Adrenal gland (tissue), 5 donors: Measurements from ENCODE around the gene SMG9.

ENCODE experiments used
- CTCF ChIP-seq, 6 experiments: fragments of 450-650 bp in 4 of 6; fragments of 200-600 bp in 2 of 6; sonication (generic) in 1 of 6; IDR thresholded peaks; 1 replicate in 5 of 6; 2 replicates in 1 of 6; pipeline versions ENCODE4 v1.5.1 to v1.8.0; 2016 to 2021; ENCODE audit warnings: antibody characterized with exemption in 6 of 6, mild to moderate bottlenecking in 2 of 6, moderate library complexity in 1 of 6
- POLR2A ChIP-seq, 2 donors: fragments of 450-650 bp; IDR thresholded peaks; one replicate each; pipeline ENCODE4 v1.6.1; 2017; ENCODE audit warnings: antibody characterized with exemption in 2 of 2, mild to moderate bottlenecking in 2 of 2, moderate library complexity in 1 of 2
- donor health status: DM: no; HTN: no; CAD: no.

GRCh38 chr19:43798026-43798545 lies 43.3 kb upstream of the SMG9 start:
- no peak for TF ChIP-seq POLR2A (IDR thresholded peaks at IDR 0.05)
- TF ChIP-seq CTCF (IDR thresholded peaks at IDR 0.05) = no peak
